Heart left ventricle (tissue), 16 donors: Measurements from ENCODE around the gene NSG1. TPM values are rescaled to one million over a fixed set of nuclear protein-coding genes. Genes with fewer than 3 reads are reported as not detected.

Experiments used
- ATAC-seq, 4 donors: fragments of 200-7000 bp; cut with Tn5 transposase; one replicate each; pipeline ENCODE4 v1.9.1; 2020 to 2022; ENCODE audit warnings: moderate library complexity in 4 of 4, mild to moderate bottlenecking in 3 of 4, moderate number of reproducible peaks in 1 of 4
- DNase-seq, 5 donors: peaks; one replicate each; pipeline ENCODE4 v3.0.0-alpha.2; 2020
- H3K27ac ChIP-seq, 12 donors: fragments of 200-600 bp; sonication (generic) in 4 of 12; one replicate each; pipeline versions ENCODE4 v1.5.0 to v1.8.0; 2016 to 2022; ENCODE audit warnings: mild to moderate bottlenecking in 2 of 12
- H3K27me3 ChIP-seq, 9 donors: fragments of 200-600 bp; sonication (generic) in 2 of 9; one replicate each; pipeline versions ENCODE4 v1.5.1 to v1.8.0; 2016 to 2022; ENCODE audit warnings: mild to moderate bottlenecking in 3 of 9
- H3K36me3 ChIP-seq, 9 donors: fragments of 200-600 bp; sonication (generic) in 2 of 9; one replicate each; pipeline versions ENCODE4 v1.5.0 to v1.8.0; 2018 to 2022; ENCODE audit warnings: mild to moderate bottlenecking in 2 of 9
- H3K4me1 ChIP-seq, 12 donors: fragments of 200-600 bp; sonication (generic) in 4 of 12; one replicate each; pipeline versions ENCODE4 v1.5.0 to v1.8.0; 2016 to 2022; ENCODE audit warnings: mild to moderate bottlenecking in 3 of 12
- H3K4me3 ChIP-seq, 12 donors: fragments of 200-600 bp; sonication (generic) in 4 of 12; one replicate each; pipeline versions ENCODE4 v1.5.0 to v1.8.0; 2017 to 2022; ENCODE audit warnings: mild to moderate bottlenecking in 9 of 12, moderate library complexity in 4 of 12
- H3K9me3 ChIP-seq, 12 donors: fragments of 200-600 bp; sonication (generic) in 4 of 12; one replicate each; pipeline versions ENCODE4 v1.5.0 to v1.8.0; 2016 to 2022; ENCODE audit warnings: mild to moderate bottlenecking in 1 of 12
- CTCF ChIP-seq, 12 donors: fragments of 200-600 bp; sonication (generic) in 4 of 12; IDR thresholded peaks; one replicate each; pipeline versions ENCODE4 v1.5.0 to v1.8.0; 2018 to 2022; ENCODE audit warnings: antibody characterized with exemption in 12 of 12, mild to moderate bottlenecking in 5 of 12
- POLR2A ChIP-seq, 2 donors: fragments of 450-650 bp; IDR thresholded peaks; one replicate each; pipeline ENCODE4 v1.6.1; 2017; ENCODE audit warnings: antibody characterized with exemption in 2 of 2, mild to moderate bottlenecking in 2 of 2, moderate library complexity in 2 of 2
- WGBS, 4 donors: extraction: QIAGEN DNeasy Blood & Tissue Kit in 2 of 4; methylation state at CpG; one replicate each; pipeline versions ENCODE4 v1.1.5 to v1.1.7; 2013 to 2018; 5-methylcytosine and 5-hydroxymethylcytosine counted together
- intact Hi-C, 10 donors: fragments of 100-400 bp; cut with DNase I; formaldehyde crosslinking; loops; one replicate each; pipeline versions ENCODE4 v1.11.1 to v1.14.2; 2022
- polyA plus RNA-seq, 2 donors: library from polyadenylated mRNA; stranded (reverse); fragments of 200-250 nt; gene quantifications; one replicate each; pipeline ENCODE4 v1.2.3, GENCODE V29; 2013
- total RNA-seq, 9 donors: library from RNA; depleted of rRNA in 2 of 9; stranded (reverse); fragments of >200 nt in 2 of 9; fragmentation: NEBNext Ultra II Directional in 3 of 9; extraction: Animal tissue kit (Norgen Biotek cat#: 25700) in 3 of 9; gene quantifications; one replicate each; pipeline versions ENCODE4 v1.1.0 to v1.2.4, GENCODE V29; 2016 to 2023
- donor health status: ischemic (EF 13 %, LVEDD 7.1; RV severe dilation, severe dysfunction).
- donor health status: healthy with polysubstance abuse.
- donor health status: DM: no; HTN: yes; CAD: no.
- donor health status: DM: no; HTN: no; CAD: no.
- donor health status: ischemic (EF 25% LVEDD 6.9; RV normal size, moderate dysfunction).
- donor health status: ischemic (EF 25% LVEDD 5.7; RV mildly dilated, moderate dysfunction).
- donor health status: healthy.
- donor health status: DM: yes; HTN: yes; CAD: no.
- donor health status: ischemic (EF 35%, LVEDD 5.7; RV mildly dilated, moderate dysfunction).
- donor health status: nonischemic (EF 11% LVEDD 7.7; RV severe dilation, severe dysfunction).
- donor health status: DM: yes; HTN: yes; CAD: no.
- donor health status: PGD.
- donor health status: ischemic (EF 29% LVEDD 5.4; RV normal size, mild dysfunction).
- donor health status: nonischemic (EF 23%, LVEDD 6.1; RV moderate dilation, normal function).

NSG1 gene
- total and polyA plus RNA-seq, 11 donors, result 2.1 to 19.7 (median 3.4) TPM

DNA sequence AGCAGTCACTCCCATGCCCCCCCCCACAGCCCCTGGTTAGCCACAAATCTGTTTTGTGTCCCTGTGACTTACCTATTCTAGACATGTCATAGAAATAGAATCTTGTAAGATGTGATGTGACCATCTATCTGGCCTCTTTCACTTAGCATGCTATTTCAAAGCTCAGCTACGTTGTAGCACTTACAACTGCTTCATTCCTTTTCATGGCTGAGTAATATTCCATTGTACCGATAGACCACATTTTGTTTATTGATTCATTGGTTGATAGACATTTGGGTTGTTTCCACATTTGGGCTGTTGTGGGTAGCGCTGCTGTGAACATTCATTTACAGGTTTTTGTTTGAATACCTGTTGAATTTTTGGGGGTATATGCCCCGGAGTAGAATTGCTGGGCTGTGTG, 11.5 kb downstream of the NSG1 start:
- H3K4me3 ChIP-seq, result no peak overlapping the region
- H3K27ac ChIP-seq, result no peak overlapping the region
- H3K9me3 ChIP-seq, result peaks cover 0 to 11% (median 0%) of the 10 kb centered on the region in 12 donors
- no peaks in the 10 kb centered on the region for H3K4me1 ChIP-seq
- peaks cover 0 to 34% (median 3%) of the 10 kb centered on the region in 9 donors for H3K27me3 ChIP-seq
- WGBS, 4 donors, result 66 to 81% (median 72%) methylated on average over 4 of the region's 4 CpGs
- no peaks in the 10 kb centered on the region for H3K36me3 ChIP-seq
- intact Hi-C loops, result no loop called here
- ATAC-seq (no peak), DNase-seq (no peak)
- no peak for TF ChIP-seq POLR2A (IDR thresholded peaks at IDR 0.05)
- no peak for TF ChIP-seq CTCF (IDR thresholded peaks at IDR 0.05)

DNA sequence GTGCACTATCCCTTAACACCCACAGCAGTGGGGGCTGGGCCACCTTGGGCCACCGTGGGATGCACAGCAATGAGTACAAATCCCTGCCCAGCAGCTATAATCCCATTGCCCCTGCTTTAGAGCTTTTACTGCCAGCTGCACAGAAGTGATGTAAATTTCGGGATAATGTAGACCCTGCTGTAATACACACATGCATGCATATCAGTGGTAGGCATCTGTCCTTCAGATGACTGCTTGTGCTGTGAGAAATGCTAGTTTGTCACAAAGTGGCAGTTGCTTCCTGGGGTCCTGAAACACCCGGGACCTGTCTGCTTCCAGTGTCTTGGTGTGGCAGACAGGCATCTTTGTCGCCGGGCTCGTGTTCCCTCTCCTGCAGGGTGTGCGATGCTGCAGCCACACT, 14.1 kb downstream of the NSG1 start:
- peak in 1 of 5 donors; percentile 7 for DNase-seq
- no peak for ATAC-seq
- Histone ChIP-seq H3K4me1 (no peaks in the 10 kb centered on the region), H3K36me3 (no peaks in the 10 kb centered on the region), H3K9me3 (peaks cover 0 to 11% (median 0%) of the 10 kb centered on the region in 12 donors), H3K27me3 (peaks cover 0 to 26% (median 2%) of the 10 kb centered on the region in 9 donors), H3K4me3 (no peak overlapping the region), H3K27ac (no peak overlapping the region)
- no peak for TF ChIP-seq CTCF (IDR thresholded peaks at IDR 0.05)
- TF ChIP-seq POLR2A (IDR thresholded peaks at IDR 0.05), result no peak
- 66 to 87% (median 74%) methylated on average over 7 of the region's 7 CpGs for WGBS, 4 donors
- intact Hi-C loops, result no loop called here

GRCh38 chr4:4402966-4403365, 16.1 kb downstream of the NSG1 start:
- ATAC-seq (no peak), DNase-seq (no peak)
- H3K27ac ChIP-seq, result no peak overlapping the region
- no peaks in the 10 kb centered on the region for H3K4me1 ChIP-seq
- H3K9me3 ChIP-seq, result peaks cover 0 to 11% (median 0%) of the 10 kb centered on the region in 12 donors
- peaks cover 0 to 29% (median 2%) of the 10 kb centered on the region in 9 donors for H3K27me3 ChIP-seq
- TF ChIP-seq CTCF (IDR thresholded peaks at IDR 0.05) (no peak), POLR2A (IDR thresholded peaks at IDR 0.05) (no peak)
- no peak overlapping the region for H3K4me3 ChIP-seq
- intact Hi-C loops, result no loop called here
- H3K36me3 ChIP-seq, result no peaks in the 10 kb centered on the region
- WGBS, 4 donors, result 64 to 74% (median 71%) methylated on average over 13 of the region's 13 CpGs

DNA sequence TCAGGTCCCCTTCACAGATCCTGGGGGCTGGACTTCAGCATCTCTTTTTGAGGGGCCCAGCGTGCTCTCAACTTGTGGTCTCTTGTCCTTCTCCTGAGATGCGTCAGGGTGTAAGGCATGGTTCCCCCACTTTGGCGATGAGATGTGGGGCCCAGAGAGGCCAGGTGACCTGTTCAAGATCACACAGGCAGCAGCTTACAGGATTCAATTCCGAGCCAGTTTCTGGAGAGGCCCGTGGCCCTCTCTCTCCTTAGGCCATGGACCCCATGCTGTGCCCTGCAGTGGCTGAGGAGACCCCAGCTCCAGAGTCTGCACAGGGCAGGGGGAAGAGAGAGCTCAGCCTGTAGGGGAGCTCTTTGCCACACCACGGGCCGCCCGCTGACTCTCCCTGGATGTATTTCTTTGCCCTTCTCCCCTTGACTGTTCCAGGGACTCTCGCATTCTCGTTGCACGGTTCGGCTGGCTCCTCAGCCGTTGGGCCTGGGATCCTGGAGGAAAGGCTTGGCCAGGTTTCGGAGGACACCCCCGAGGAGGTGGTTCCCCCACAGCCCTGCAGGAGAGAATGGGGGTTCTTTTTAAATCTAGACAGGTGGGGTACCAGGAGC, 18.6 kb downstream of the NSG1 start:
- ATAC-seq, result no peak
- 80 to 90% (median 87%) methylated on average over 14 to 15 of the region's 15 CpGs for WGBS, 4 donors
- H3K4me3 ChIP-seq, result no peak overlapping the region
- TF ChIP-seq POLR2A (IDR thresholded peaks at IDR 0.05) (no peak), CTCF (IDR thresholded peaks at IDR 0.05) (no peak)
- intact Hi-C loops, result no loop called here
- no peak for DNase-seq
- peaks cover 0 to 1% (median 0%) of the 10 kb centered on the region in 12 donors for H3K9me3 ChIP-seq
- peaks cover 0 to 37% (median 3%) of the 10 kb centered on the region in 9 donors for H3K27me3 ChIP-seq
- H3K27ac ChIP-seq, result no peak overlapping the region
- H3K36me3 ChIP-seq, result no peaks in the 10 kb centered on the region
- no peaks in the 10 kb centered on the region for H3K4me1 ChIP-seq
